ENCODE measurements around the gene SIX6.
"Not testable (repeated sequence)": the region's sequence is repeated elsewhere in the genome, so short reads cannot be mapped to it uniquely, and the experiment has no call there.

The SIX6 gene

DNA sequence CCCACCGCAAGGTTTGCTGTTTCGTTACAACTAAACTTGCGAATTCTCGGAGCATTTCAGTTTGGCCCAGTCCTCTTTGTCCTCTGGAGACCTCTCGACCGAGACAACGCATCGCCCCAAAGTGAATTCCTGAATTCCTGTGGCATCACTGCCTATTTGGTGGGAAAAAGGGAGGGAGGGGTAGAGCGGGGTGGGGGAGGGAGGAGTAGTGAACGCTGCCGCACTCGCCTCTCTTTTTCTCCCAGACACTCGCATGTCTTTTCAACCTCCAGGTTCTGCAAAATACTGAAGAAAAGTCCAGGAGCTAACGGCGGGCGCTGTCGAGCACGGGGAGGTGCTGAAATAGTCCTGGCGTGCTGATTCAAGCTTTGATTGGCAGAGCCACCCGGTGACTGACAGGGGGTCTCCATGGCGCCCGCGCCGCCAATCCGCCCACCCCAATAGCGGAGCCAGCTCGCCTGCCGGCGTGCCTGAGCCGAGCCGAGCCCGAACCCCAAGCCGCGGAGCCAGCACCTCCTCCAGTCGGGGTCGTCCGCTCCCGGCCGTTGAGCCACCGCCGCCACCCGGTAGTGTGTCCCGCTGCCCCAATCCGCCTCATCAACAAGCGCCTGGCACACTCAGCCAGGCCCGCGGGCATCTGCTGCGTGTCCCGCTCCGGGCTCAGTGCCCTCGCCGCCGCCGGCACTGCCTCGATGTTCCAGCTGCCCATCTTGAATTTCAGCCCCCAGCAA, at the start of gene SIX6:
SIX6 (plus strand) TSS at position 440 of the 731 bp plus-strand sequence; CDS start at position 693, 253 bp downstream.
- peak; percentile 65 for DNase-seq

DNA sequence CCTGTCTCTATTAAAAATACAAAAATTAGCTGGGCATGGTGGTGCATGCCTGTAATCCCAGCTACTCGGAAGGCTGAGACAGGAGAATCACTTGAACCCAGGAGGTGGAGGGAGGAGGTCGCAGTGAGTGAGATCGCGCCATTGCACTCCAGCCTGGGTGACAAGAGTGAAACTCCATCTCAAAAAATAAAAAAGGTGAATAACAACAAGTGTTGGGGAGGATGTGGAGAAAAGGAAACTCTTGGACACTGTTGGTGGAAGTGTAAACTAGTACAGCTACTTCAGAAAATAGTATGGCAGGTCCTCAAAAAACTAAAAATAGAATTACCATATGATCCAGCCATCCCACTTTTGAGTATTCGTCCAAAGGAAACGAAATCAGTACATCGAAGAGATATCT, 28.7 kb upstream of the SIX6 start:
- DNase-seq: not testable (repeated sequence)

DNA sequence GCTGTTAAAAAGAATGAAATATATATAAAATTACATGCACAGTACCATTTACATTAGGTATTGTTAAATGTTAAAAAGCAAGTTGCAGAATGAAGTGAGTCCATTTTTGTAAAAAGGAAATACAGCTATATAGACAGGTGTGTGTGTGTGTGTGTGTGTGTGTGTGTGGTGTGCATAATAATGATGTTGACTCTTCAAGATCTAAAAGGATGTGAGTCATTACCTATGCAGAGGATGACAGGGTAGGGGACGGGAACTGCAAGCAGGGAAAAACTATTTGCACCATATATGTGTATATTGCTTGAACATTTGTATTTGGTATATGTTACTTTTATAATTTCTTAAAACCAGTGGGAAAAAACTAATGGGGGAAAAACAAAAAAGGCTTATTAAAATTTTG, 26.2 kb upstream of the SIX6 start:
- no peak for DNase-seq

DNA sequence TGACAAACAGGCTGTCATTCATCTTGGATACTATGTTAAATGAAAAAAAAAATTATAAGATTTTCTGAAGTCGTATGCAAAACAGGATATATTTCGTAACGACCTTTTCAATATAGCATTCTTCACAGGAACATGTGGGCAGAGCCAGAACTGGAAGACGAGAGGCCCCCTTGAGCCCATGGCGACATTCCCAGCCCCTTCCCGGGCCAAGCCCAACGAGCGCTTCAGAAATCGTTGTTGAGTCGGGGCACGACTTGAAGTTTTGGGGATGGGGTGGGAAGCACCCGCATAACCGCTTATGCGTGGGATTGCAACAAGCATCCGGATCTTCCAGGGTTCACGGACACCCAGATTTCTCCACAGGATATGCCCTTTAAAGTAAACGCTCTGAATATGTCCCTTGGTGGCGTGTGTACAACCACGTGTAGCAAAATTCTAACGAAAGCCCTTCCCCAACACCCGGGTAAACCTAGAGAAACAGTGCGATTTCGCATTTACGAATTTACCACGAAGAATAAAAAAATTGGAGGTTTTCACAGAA, 23.8 kb upstream of the SIX6 start:
- DNase-seq: no peak

DNA sequence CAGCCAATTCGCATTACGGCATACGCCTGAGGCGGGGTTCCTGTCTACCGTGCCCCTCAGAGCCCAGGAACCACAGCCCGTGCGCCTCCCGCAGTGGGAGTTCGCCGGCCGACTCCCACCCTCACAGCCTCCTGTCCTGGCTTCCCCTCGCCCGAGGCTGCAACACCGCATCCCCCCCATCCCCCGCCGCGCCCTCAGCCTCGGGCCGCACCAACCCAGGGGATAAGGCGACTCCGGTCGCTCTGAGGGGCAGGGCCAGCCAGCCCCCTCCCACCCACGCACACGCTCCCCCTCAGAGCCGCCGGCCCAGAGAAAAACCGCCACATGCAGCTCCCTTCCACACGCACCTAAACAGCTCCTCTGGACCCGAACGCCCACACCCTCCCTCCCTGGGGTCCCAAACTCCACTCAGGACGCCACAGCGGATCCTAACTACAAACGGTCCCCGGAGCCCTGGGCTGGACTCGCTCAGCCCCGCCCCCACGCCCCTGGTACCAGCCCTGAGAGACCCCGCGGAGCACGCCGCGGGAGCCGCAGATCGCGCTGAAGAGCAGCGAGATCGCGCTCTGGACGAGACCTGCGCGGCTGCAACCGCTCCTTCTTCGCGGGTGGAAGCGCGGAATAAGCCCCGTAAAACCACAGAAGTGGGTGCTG, 23.2 kb upstream of the SIX6 start, which contains the start of gene C14orf39:
C14orf39 (minus strand) TSS at position 466 of the 654 bp plus-strand sequence. CDS start 985 bp downstream, outside the sequence.
- no peak for DNase-seq

DNA sequence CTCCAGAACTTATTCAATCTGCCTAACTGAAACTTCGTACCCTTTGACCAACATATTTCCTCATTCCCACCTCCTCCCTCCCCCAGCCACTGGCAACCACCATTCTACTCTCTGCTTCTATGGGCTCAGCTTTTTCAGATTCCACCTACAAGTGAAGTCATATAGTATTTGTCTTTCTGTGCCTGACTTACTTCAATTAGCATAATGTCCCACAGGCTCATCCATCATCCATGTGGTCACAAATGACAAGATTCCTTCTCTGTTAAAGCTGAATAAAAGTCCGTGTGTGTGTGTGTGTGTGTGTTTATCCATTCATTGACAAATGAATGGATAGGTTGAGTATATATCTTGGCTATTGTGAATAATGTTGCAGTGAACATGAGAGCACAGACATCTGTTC, 21.7 kb upstream of the SIX6 start:
- DNase-seq: no peak

DNA sequence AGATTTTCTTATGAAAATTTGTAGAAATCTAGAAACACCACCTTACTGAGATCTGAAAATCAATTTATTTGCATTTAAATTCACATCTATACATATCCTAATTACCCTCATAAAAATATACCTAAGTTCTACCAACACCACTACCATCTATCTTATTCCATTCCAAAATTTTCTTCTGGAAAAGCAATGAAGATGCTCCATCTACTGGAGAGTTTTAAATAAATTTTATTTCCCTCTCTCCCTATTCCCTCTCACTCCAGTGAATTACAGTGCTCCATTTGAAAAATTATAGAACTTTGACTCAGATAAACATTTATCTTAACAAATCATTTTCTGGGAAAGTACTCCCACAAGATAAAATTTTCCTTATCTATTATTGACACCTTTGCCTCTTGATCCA, 20.8 kb upstream of the SIX6 start:
- no peak for DNase-seq

DNA sequence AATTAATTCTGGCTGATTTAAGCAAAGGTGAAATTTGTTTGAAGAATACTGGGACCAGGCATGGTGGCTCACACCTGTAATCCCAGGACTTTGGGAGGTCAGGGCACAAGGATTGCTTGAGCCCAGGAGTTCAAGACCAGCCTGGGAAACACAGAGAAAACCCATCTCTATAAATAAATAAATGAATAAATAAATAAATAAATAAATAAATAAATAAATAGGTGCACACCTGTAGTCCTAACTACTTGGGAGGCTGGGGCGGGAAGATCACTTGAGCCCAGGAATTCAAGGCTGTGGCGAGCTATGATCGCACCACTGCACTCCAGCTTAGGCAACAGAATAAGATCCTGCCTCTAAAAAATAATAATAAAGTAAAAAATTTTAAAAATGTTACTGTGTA, 18.7 kb upstream of the SIX6 start:
- no peak for DNase-seq

DNA sequence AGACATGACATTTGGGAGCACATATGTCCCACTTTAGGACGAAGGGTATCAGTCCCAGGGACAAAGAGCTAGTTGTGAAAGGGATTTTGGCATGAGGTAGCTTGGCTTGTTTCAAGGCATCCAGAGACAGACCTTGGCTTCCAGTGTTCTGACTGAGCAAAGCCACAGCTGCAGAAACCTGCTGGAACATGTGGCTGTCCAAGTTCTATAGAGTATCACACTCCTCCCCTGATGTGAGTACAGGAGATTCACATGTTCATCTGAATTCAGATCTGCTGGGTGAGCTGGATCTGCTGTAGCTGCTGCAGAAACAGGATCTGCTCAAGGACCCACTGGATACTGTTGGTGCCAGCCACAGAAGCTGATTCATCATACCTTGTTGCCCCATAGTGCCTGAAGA, 13.0 kb upstream of the SIX6 start:
- no peak for DNase-seq

DNA sequence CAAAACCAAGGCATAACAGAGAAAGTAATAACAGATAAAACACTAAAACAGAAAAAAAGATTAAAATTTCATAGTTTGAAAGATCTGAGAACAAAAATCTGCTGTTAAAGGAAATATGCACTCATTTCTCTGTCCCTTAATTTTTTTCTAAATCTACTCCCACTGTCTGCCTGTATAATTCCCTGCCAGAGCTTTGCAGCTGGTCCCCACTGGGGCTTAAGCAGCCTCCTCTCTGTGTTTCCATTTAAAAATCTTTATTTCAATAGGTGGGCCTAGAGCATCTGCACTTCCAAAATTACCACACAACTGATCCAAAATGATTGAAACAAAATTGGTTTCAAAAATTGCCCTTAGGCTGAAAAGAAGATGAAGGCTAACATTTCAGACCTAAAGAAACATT, 6.4 kb upstream of the SIX6 start:
- DNase-seq: no peak

DNA sequence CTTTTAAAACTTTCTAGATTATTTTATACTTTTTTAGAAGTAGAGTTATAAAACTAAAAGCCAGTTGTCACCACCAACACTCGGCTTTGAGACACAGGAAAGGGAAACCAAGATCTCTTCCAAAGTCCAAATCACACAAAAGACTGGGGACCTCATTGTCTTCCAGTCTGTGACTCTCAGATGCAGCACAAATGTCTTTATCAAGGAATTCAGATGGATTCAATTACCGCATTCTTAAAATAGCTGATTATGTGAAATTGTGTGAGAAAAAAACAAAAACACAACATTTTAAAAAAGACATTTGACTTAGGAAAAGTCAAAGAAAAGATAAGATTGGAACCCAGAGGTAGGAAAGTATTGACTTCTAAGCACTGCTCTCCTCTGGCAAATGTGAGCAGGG, 3.5 kb upstream of the SIX6 start:
- no peak for DNase-seq

DNA sequence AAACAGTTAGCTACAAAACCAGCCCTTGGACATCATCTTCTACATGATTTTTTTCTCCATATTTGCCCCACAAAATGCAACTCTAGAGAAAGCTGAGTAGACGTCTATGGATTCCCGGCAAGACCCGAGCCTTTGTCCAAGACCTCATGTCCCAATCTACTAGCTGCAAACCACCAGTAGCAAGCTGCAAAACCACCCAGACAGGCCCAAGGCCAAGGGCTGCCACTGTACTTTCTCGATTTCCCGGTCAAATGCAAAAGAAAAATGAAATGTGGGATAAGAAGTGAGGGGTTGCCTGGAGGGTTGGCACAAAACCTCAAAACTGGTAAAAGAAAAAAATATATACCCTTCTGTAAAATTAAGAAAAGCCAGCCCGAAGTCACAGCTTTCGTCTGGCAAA, 2.9 kb upstream of the SIX6 start:
- DNase-seq: no peak

DNA sequence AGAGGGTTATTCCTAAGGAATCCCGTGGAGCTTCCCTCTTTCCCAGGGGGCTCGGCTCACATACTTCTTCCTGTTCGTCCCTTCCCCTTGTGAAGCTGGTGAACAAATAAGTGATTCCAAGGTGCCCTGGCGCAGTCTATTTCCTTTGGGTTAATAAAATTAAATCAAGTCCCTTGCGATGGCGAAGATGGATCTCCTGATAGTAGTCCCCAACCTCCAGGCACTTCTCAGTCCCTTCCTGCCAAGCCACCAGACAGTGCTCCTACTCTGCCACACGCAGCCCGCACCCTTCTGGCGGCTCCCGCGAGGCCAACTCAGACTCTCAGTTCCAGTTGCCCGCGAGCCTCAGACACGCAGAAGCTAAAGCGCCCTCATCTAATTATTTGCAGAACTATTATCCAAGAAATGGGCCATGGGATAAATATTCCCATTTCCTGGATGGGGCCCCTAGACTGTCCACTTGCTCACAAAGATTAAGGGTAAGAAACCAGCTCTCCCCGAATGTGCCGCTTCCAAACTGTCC, 2.4 kb upstream of the SIX6 start:
- DNase-seq: no peak

DNA sequence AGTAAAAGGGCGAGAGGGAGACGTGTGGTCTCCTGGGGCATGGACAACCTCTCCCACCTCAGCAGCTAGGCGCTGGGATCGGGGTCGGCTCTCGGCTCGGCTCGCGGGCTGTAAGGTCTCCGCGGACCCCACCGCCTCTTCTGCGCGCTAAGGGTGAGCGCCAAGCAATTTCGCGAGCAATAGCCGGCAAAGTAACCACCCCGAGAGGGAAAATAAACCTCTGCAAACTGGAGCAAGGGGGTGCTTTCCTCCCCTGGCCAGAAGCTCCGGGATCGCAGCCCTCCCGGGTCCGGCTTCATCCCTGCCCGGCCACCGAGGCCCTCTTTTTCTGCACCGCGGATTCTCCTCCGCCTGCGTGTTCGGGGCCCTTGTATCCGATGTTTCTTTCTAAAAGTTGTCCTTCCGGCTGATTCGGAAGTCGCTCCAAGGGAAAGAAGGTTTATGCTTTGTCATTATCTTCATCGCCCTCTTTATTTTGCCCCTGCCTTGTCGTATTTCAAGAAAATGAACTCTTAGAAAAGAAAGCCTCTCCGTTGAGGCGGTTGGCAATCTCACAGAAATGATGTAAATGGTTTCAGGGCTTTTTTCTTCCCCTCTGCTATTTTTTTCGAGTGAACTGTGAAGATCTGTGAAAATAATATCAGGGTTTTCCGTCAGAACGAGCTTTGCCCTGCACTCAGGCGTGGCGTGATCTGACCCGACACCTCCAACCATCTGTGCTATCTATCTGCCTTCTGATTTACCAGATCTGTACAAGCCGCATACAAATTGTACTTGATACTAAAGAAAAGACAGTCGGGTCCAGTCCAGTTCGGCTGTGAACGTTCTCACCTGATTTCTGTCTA, 1.7 kb upstream of the SIX6 start:
- DNase-seq: no peak

DNA sequence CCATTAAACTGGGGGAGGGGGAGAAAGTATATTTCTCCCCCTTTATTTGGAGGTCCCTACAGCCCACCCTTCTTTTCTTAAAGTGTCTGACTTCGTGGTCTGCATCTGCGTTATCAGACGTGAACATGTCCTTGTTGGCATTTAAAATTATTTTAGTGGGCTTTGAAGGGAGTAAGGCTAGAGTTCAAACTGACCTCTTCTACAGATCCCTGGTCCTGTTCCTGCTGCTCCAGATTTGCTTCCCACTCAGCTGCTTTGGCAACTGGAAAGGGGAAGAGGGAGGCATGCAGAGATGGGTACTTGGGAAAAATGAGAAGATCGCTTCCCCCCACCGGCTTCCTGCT, 611 bp upstream of the SIX6 start:
- DNase-seq: no peak

DNA sequence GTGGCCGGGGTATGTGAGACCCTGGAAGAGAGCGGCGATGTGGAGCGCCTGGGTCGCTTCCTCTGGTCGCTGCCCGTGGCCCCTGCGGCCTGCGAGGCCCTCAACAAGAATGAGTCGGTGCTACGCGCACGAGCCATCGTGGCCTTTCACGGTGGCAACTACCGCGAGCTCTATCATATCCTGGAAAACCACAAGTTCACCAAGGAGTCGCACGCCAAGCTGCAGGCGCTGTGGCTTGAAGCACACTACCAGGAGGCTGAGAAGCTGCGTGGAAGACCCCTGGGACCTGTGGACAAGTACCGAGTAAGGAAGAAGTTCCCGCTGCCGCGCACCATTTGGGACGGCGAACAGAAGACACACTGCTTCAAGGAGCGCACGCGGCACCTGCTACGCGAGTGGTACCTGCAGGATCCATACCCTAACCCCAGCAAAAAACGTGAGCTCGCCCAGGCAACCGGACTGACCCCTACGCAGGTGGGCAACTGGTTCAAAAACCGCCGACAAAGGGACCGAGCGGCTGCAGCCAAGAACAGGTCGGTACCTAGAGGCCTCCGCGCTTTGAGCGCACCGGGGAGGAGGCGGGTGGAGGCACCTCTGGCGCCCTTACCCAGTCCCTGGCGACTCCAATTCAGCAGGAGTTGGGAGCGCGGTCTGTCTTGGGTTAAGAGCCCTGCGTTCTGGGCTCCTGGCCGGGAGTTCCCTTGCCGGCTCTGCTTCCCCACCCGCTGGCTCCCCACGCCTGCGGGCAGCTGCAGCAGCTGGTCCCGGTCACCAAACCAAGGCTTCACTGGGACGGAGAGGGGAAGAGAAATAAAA, 700 bp downstream of the SIX6 start:
- DNase-seq: no peak

DNA sequence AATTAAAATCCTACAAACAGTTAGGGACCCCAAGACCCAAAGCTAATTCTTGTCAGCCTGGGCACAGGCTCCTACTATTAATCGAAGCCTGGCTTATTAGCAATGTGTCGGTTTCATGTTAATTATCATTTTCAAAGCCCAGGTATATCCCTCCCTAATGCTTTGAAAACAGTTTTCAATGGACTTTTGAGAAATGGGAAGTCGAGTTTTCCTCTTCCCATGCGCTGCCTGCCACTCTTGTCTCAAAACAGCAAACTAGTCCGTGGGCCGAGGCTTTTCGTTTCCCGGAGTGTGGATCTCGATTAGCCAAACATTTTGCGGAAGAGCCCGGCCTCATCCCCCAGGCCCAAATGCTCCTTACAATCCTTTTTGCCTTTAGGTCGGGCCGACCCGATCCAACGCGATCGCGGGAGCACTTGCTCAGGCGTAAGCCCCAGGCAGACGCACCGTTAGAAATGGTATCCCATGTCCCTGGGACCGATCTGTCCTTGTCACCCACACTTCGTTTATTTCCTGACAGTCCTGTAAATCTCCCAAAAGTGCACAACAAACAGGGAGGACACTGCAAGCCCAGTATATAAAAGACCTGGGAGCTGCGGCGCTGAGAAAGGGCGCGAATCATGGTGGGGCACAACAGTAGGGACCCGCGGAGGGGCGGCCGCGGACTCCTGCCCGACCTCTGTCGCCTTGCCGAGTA, 1.5 kb downstream of the SIX6 start:
- no peak for DNase-seq

DNA sequence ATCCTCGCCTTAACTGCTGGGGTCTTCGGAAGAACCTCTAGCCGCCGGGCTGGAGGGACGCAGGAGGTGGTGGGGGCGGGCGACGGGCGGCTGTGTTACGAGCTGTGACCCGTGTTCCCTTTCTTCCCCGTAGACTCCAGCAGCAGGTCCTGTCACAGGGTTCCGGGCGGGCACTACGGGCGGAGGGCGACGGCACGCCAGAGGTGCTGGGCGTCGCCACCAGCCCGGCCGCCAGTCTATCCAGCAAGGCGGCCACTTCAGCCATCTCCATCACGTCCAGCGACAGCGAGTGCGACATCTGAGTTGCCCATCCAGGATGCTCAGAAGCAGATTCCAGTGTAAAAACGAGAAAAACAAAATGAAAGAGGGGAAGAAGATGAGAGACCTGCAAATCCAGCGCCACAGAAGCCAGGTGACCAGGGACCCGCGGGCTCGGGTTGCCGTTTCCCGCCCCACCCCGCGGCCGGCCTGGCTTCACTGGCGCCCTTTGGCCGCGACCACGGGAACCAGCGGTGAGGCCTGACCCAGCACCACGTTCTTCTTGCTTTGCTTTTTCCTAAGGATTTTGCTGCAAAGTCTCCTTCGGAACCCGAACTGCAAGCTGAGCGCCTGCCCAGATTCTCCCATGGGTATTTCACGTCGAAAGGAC, 2.1 kb downstream of the SIX6 start:
- DNase-seq: no peak

DNA sequence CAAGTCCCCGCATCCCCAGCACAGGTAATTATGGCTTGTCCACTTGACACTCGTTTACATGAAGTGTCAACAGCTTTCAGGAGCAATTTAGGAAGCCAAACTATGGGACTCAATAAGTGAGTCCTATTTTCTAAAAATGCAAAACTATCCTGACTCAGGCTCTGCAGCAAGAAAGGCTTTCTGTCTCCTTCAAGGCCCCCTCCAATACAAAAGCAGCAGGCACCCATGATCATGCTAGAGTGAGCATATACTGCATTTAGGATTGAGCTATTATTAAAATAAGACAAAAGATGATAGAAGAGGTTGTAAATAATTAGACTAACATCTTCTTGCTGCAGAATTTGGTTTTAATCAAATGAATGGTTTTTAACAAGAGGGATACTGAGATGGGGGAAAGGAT, 3.2 kb downstream of the SIX6 start:
- no peak for DNase-seq

DNA sequence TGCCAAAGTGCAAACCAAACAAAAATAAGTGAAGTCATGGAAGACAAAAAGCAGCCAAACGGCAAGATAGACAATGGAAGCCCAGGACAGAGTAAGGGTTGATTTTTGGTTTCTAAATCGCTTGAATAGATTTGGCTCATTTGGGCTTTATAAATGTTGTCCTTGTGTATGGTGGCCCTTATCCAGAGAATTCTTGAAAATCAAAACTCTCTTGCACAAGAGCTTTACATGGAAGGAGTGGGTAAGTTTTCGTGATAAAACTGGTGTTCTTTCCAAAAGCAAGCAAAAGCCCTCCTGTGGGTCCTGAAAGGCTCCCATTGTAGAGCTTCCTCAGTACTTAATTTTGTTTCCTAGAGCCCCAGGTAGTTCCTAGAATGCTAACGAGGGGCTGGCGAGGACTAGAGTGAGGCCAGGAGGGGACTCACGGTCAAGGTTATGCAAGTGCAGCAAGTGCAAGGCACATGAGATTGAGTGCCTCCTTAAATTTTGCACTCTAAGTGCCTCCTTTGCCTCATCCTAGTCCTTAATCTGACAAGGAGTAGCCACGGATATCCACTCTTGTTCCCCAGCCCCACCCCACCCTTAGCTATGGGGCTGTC, 4.1 kb downstream of the SIX6 start:
- DNase-seq: no peak

DNA sequence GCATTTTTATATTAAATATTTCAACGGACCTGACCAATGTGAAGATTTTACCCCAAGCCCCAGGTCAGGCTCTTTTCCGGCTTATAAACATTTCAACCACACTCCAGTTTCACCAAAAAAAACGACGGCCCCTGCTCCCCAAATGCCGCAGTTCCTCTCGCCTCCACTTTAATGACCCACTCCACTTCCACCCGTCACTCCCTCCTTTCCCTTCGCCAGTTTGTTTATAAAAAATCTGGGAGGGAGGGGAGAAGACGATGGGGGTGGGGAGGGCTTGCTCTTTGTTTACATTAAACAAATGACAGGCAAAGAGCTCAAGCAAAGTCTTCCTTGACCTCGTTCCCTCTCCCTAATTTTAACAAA, 5.4 kb downstream of the SIX6 start:
- no peak for DNase-seq
